ENCODE data around the gene HAO2.
"Not testable (repeated sequence)": the region's sequence is repeated elsewhere in the genome, so short reads cannot be mapped to it uniquely, and the experiment has no call there.

The HAO2 gene

GRCh38 chr1:119341372-119341947 is 27.1 kb upstream of the HAO2 start:
- in situ Hi-C loops (cut with HindIII; ENCODE audit: low sequenced_read_pairs), result no loop called here
- no peak for TF ChIP-seq CTCF (IDR thresholded peaks at IDR 0.05; ENCODE audit: low read depth, low read length, missing control alignments)
- no peak for DNase-seq (ENCODE audit: low read depth)
- H3K4me3 ChIP-seq (ENCODE audit: low read depth, low read length), result no peak overlapping the region

DNA sequence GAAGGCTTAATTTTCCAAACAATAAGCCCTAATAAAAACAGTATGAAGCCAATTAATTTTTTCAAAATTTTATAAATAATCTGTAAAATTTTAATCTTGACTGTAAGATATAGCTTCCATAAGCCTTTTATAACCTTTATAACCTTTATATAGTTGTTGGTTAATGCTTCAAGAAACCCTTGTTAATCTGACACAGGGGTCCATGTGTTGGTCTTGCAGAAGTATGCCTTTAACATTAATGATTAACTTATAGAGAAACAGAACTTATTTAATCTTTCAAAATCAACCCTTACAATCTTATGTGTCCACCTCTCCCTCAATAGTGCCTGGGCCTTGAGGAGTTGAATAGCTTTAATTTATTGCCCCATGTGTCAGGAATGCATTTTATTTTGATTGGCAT is 23.2 kb upstream of the HAO2 start:
- in situ Hi-C loops (cut with HindIII; ENCODE audit: low sequenced_read_pairs), result no loop called here
- no peak for TF ChIP-seq CTCF (IDR thresholded peaks at IDR 0.05; ENCODE audit: low read depth, low read length, missing control alignments)
- no peak for DNase-seq (ENCODE audit: low read depth)
- no peak overlapping the region for H3K4me3 ChIP-seq (ENCODE audit: low read depth, low read length)

DNA sequence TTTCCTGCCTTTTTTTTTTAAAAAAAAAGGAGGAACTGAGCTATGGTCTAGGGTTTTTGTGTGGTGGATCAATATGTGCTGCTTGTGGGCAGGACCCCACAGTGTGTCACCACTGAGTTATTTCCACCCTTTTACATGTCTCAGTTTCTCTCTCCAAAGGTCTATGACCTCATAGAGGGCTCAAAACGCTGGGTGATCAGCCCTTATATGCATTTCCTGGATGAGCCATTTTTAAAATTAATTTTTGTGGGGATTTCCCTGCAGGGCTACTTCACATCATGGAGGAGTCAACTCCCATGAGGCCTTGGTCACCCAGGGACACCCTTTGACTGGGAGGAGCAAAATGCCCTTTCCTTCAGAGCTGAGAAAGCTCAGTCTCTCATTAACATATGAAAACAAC is 20.7 kb upstream of the HAO2 start:
- in situ Hi-C loops (cut with HindIII; ENCODE audit: low sequenced_read_pairs), result no loop called here
- DNase-seq (ENCODE audit: low read depth), result no peak
- H3K4me3 ChIP-seq (ENCODE audit: low read depth, low read length), result no peak overlapping the region
- TF ChIP-seq CTCF (IDR thresholded peaks at IDR 0.05; ENCODE audit: low read depth, low read length, missing control alignments), result no peak

- no peak for DNase-seq (ENCODE audit: low read depth)
- in situ Hi-C loops (cut with HindIII; ENCODE audit: low sequenced_read_pairs), result no loop called here
- H3K4me3 ChIP-seq (ENCODE audit: low read depth, low read length), result no peak overlapping the region
- TF ChIP-seq CTCF (IDR thresholded peaks at IDR 0.05; ENCODE audit: low read depth, low read length, missing control alignments), result no peak
Measured at GRCh38 chr1:119348941-119349340, 19.6 kb upstream of the HAO2 start.

- H3K4me3 ChIP-seq (ENCODE audit: low read depth, low read length); in situ Hi-C loops (cut with HindIII; ENCODE audit: low sequenced_read_pairs); DNase-seq (ENCODE audit: low read depth): not testable (repeated sequence)
Measured at GRCh38 chr1:119350866-119351265, 17.7 kb upstream of the HAO2 start.

DNA sequence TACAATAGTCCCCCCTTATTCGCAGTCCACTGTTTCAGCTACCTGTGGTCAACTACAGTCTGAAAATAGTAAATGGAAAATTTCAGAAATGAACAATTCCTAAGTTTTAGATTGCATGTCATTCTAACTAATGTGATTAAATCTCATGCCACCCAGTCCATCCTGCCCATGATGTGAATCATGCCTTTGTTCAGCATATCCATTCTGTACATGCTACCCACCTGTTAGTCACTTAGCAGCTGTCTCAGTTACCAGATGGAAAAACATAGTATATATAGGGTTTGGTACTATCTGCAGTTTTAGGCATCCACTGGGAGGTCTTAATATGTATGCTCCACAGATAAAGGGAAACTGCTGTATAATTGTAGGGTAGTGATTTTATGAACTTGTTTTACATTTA is 16.6 kb upstream of the HAO2 start:
- DNase-seq (ENCODE audit: low read depth), result no peak
- TF ChIP-seq CTCF (IDR thresholded peaks at IDR 0.05; ENCODE audit: low read depth, low read length, missing control alignments), result no peak
- in situ Hi-C loops (cut with HindIII; ENCODE audit: low sequenced_read_pairs), result no loop called here
- no peak overlapping the region for H3K4me3 ChIP-seq (ENCODE audit: low read depth, low read length)

DNA sequence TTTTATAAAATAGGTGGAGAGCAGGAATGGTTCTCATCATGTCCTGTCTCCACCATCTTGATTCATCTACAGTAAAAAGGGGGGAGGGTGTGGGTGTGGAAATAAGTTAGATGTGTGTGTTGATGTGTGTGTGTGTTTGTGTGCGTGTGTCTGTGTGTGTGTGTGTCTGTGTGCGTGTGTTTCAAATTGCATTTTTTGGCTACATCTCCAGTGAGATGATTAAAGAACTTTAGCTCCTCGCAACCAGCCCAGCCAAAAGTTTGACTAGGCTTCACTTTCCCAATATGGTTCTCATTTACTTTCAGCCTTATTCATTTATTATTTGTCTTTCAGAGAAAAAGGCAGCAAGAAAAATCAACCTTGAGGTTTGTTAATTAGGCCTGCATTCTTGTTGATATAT is 14.7 kb upstream of the HAO2 start:
- in situ Hi-C loops (cut with HindIII; ENCODE audit: low sequenced_read_pairs), result no loop called here
- no peak for DNase-seq (ENCODE audit: low read depth)
- no peak overlapping the region for H3K4me3 ChIP-seq (ENCODE audit: low read depth, low read length)
- TF ChIP-seq CTCF (IDR thresholded peaks at IDR 0.05; ENCODE audit: low read depth, low read length, missing control alignments), result no peak
